ENCODE measurements around the gene GPBP1L1. TPM values are rescaled to one million over a fixed set of nuclear protein-coding genes. Genes with fewer than 3 reads are reported as not detected.

The GPBP1L1 gene, protein sequence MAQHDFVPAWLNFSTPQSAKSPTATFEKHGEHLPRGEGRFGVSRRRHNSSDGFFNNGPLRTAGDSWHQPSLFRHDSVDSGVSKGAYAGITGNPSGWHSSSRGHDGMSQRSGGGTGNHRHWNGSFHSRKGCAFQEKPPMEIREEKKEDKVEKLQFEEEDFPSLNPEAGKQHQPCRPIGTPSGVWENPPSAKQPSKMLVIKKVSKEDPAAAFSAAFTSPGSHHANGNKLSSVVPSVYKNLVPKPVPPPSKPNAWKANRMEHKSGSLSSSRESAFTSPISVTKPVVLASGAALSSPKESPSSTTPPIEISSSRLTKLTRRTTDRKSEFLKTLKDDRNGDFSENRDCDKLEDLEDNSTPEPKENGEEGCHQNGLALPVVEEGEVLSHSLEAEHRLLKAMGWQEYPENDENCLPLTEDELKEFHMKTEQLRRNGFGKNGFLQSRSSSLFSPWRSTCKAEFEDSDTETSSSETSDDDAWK
- 99.4 and 116 TPM in 2 replicates for total RNA-seq

DNA sequence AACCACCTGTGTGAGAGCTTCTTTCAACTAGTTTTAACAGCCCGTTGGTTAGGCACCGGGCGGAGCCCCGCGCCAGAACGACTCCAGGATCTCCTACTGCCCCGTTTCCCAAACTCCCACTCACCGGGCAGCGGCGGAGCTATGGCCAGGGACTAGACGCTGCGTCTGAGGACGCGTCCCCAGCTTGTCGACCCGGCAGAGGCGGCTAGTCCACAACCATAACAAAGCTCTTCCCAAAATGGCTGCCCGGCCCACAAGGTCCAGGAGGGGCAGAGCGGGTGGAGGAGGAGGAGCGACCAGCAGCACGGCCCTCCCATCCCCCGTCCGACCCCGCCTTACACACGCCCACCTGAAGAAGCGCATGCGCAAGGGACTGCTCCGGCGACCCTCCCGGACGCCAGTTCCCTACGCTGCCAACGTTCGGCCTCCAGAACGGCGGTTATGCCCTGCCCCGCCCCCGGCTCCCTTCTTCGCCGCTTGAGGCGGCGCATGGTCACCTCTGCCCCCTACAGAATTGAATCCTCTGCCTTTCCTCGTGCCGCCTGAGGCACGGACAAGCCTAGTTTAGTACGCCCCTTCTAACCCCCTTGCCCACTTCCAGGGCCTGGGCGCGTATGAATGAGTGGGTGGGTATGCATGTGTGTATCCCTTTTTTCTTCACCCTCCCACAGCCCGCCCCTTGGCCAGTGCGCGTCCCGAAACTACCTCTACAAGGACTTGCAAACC lies at the start of gene GPBP1L1:
TSS of gene GPBP1L1 (minus strand) at position 246 of the 726 bp plus-strand sequence. CDS start 27,446 bp downstream, outside the sequence.

DNA sequence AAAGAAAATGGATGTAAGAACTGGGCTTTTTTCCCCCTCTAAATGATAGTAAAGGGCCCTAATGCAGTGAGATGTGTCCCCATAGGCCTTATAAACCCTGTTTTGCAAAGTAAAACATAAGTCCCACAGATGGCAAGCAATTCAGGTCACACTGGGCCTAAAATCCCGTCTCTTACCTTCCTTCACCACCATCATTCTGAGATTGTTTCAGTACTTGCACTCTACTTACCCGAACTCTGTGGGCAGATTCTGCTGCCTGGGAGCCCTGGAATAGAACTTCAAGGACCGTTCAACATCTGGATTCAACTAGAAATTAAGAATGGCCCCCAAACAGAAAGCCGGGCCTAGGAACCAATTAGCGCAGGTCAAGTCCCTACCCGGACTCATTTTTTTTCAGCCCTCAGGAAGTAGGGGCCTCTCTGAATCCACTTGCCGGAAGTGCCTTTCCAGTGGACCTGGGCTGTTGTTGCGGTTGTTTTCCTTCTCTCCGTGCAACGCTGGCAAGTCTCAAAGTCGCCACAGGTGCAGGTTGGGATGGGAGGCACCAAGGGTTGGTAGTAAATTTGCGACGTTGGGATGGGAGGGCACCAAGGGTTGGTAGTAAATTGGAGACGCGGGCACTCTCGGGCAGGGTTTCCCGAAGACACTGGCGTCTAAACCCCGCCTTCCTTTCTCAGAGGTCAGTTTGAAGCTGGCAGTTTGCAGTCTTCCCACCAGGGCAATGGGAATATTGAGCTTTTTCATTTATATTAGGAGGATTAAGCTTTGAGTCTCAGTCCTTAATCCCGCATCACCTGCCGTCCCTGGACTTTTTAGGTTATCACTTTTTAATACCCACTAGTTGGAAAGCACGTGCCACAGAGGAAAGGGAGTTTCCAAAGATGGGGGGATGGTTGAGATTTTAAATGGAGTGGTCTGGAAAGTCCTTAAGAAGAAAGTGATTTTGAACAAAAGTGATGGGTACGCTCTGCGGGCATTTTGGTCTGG lies 1.7 kb upstream of the GPBP1L1 start, which contains the start of gene TMEM69:
TSS of gene TMEM69 (plus strand) at position 428 of the 987 bp plus-strand sequence. CDS start 2,888 bp downstream, outside the sequence.

DNA sequence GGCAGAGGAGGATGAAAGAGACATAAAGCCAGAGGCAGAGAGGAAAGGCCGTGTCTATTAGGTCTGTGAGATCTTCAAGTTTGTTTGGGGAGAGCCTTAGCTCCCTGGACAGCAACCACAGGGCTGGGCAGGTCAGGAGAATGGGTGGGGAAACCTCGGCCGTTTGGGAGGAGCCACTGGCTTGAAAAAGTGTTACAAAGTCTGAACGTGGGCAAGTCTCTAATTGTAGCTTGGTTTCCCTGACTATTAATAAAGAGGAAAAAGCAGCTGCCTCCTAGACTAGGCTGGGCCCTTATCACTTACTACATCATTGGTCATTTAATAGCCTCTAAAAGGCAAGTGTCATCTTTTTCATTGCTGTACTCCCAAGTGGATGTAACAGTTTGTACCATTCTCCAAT lies 62.4 kb downstream of the GPBP1L1 start, which contains the start of gene CCDC17:
TSS of gene CCDC17 (minus strand) at position 83 of the 400 bp plus-strand sequence. CDS start 145 bp downstream, outside the sequence.

DNA sequence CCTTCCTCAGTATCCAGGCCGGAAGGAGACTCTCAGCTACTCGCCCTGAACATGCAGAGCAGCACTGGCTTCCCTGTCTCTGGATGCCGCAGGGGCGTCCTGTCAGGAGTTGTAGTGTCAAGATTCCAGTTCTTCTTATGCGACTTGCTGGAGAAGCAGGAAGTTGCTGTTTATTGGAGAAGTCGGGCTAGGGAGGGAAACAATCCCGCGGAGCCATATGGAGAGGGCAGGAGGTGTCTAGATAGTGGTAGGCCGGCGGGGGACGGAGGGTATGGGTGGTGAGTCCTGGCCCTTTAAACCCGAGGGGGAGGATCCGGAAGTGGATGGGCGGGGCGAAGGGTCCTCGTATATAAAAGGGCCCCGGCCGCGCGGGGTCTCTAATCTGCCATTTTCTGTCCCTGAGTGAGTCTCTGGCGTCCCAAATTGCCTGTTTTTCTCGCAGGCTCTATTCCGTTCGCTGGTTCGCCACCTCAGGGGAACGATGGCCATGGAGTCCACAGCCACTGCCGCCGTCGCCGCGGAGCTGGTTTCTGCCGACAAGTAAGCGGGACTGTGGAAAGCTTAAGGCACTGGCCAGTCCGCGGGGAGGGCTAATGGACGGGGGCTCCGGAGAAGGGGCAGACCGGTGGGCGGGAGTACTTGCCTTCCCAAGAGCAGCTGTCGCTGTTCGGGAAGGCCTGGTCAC lies 102.5 kb downstream of the GPBP1L1 start, which contains the start of gene NASP:
TSS of gene NASP (plus strand) at position 376 of the 685 bp plus-strand sequence. CDS start at position 482, 106 bp downstream.

Small RNA genes within 50 kb of the gene (small RNA-seq; reads per million reads assigned to genes)
- gene AL355480.1 (not detected), gene AL355480.2 (not detected), gene AL355480.3 (not detected), gene AL355480.4 (not detected)

Other genes with a start within 250 kb of the GPBP1L1 start
- 4.6 and 5.6 TPM in 2 replicates for gene TESK2, start 195.4 kb downstream of the GPBP1L1 start, total RNA-seq
- gene CCDC163, start 186.5 kb downstream of the GPBP1L1 start, total RNA-seq = 1.3 and 1.7 TPM in 2 replicates
- 3.7 and 4.9 TPM in 2 replicates for gene MMACHC, start 186.2 kb downstream of the GPBP1L1 start, total RNA-seq
- 436 and 444 TPM in 2 replicates for gene PRDX1, start 164.6 kb downstream of the GPBP1L1 start, total RNA-seq
- gene AKR1A1, start 135.7 kb downstream of the GPBP1L1 start, total RNA-seq = 94.7 and 102 TPM in 2 replicates
- gene NASP, start 102.5 kb downstream of the GPBP1L1 start, total RNA-seq = 35.4 and 37.4 TPM in 2 replicates
- gene CCDC17, start 62.5 kb downstream of the GPBP1L1 start, total RNA-seq = 1.4 and 1.5 TPM in 2 replicates
- gene TMEM69, start 1.6 kb upstream of the GPBP1L1 start, total RNA-seq = 16.1 and 19.5 TPM in 2 replicates
- gene IPP, start 64.1 kb upstream of the GPBP1L1 start, total RNA-seq = 14.1 and 18.8 TPM in 2 replicates
- 24.6 and 25.2 TPM in 2 replicates for gene MAST2, start 117.1 kb upstream of the GPBP1L1 start, total RNA-seq